ENCODE results near the gene BCL7C.
"Not testable (repeated sequence)": the region's sequence is repeated elsewhere in the genome, so short reads cannot be mapped to it uniquely, and the experiment has no call there.

BCL7C gene

DNA sequence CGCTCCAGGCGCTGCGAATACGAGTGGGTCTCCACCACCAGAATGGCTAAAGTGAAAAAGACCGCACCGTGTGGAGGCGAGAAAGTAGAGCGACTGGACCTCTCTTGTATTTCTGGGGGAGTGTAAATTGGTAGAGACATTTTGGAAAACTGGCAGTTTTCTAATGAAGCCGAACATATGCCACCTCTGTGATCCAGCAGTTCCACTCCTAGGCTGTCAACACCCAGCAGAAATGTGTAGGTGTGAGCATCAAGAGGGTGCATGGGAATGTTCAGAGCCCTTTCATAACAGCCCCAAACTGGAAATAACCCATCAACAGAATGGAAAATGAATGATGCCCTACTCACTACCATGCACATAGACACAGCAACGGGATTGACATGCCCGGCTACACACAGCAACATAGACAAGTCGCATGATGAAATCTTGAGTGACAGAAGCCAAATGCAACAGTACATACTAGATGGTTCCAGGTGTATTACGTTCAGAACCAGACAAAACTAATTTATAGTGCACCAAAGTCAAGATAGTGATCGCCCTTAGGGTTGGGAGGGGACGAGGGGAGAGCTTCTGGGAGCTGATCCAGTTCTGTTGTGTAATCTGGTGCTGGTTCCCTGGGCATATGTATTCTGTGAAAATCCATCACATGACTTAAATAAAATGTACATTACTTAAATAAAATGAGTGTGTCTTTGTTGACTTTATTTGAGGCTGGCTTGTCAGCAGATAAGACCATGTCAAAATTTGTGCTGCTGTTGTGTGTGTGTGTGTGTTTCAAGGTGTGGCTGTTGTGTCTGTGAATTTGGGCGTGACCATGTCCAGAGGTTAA, 877 bp upstream of the BCL7C start:
- DNase-seq = no peak

DNA sequence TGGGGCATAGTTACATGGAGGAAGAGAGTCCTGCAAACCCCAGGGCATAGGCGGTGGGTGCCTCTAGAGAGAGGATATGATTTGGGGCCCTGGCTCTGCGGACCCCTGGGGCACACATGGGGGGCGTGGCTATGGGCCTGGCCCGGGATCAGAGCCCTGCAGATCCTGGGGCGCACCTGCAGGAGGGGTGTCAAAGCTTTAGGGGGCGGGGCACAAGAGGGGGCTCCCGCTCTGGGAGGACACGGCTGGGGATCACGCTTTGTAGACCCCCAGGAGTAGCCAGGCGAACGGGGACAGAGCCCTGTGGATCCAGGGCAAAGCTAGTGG, 497 bp downstream of the BCL7C start:
- DNase-seq = no peak

DNA sequence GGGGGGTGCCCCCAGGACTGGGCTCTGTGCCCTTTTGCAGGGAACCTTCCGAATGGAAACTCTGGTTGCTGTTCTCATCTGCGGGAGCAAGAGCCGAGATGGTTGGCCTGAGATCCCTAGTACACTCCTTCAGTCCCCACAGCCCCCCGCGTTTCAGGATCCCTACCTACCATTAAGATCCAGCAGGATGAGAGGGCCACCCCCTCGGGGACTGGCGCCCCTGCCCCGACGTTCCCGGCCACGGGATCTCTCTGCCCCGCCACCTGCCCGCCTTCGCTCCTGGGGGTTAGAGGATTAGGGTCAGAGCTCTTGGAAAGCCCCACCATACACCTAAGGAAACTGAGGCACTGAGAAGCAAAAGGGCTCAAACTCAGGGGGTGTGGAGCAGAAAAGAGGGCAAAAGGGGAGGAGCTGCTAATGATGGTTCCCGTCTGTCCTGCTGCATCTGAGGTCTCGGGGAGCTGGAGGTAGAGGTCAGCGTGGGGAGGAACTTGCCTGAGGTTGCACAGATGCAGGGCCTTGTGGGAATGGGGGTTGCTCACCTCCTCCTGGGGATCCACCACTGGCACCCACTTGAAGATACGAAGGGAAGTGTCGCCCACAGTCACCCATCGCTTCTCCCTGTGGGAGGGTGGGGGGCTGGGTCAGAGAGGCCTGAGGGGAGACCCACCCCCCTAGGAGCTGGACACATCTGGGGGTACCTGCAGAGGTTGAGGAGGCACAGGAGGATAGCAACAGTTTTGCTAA, 1.0 kb downstream of the BCL7C start:
- no peak for DNase-seq

DNA sequence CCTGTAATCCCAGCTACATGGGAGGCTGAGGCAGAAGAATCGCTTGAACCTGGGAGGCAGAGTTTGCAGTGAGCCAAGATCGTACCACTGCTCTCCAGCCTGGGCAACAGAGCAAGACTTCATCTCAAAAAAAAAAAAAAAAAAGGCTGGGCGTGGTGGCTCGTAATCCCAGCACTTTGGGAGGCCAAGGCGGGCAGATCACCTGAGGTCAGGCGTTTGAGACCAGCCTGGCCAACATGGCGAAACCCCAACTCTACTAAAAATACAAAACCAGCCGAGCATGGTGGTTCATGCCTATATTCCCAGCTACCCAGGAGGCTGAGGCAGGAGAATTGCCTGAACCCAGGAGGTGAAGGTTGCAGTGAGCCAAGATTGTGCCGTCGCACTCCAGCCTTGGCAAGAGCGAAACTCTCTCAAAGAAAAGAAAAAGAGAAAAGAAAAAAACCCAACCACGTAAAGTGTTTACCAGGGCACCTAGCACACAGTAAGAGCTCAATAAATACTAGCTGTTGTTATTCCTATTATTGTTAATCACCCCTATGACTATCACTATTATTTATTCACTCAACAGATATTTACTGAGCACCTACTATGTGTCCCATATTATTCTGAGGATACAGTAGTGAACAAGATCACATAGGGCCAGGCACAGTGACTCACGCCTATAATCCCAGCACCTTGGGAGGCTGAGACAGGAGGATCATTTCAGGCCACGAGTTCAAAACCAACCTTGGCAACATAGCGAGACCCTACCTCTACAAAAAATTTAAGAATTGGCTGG, 2.6 kb downstream of the BCL7C start:
- not testable (repeated sequence) for DNase-seq

DNA sequence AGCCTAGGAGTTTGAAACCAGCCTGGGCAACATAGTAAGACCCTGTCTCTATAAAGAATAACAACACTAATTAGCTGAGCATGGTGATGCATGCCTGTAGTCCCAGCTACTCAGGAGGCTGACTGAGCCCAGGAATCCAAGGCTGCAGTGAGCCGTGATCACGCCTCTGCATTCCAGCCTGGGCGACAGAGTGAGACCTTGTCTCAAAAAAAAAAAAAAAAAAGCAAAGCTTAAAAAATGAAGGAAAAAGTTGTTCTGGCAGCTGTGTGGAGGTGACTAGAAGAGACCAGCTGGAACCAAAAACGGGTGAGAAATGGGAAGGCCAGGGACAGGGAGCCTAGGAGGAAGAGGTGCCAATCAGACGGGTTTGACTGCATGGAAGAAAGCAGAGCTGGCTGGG, 4.2 kb downstream of the BCL7C start:
- DNase-seq = no peak

DNA sequence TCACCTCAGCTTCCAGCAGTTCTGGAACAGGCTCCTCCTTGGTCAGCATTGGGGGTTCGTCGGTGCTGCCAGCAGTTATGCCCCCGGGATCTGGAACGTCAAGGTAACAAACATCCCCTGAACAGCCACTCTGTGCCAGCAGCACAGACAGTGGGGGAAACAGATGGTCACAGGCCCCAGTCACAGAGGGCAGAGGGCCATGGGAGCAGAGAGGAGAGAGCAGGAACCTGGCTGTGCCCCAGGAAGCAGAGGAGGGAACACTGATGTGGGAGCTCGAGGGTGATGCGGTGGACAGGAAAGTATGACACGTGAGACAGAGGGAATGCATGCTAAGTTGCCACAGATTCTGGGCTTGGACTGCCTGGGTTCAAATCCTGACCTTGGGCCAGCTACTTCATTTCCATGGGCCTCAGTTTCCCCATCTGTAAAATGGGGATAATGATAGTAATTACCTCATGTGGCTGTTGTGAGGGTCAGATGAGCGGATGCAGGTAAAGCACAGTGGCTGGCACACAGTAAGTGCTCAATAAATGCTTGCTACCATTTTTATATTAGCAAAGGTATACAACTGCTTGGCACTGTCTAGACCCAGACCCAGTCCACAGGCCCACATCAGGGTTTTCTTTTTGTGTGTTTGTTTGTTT, 4.9 kb downstream of the BCL7C start:
- DNase-seq = no peak

DNA sequence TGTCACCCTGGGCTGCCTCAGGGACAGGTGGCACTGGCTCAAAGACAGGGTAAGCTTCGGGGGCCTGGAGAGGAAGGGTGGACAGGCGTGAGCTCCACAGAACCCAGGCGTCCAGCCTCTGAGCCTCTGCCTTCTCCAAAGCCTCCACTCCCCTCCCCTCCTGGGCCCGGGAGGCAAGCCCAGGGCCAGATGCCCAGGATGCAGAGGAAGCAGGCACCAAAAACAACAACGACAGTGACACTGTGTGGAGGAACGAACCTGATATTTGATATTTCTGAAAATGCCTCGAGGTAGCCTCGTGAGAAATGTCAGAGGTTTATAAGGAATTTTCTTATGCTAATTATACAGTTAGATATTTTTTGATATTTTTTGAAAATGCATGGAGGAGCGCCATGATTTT, 6.0 kb downstream of the BCL7C start:
- DNase-seq = no peak

DNA sequence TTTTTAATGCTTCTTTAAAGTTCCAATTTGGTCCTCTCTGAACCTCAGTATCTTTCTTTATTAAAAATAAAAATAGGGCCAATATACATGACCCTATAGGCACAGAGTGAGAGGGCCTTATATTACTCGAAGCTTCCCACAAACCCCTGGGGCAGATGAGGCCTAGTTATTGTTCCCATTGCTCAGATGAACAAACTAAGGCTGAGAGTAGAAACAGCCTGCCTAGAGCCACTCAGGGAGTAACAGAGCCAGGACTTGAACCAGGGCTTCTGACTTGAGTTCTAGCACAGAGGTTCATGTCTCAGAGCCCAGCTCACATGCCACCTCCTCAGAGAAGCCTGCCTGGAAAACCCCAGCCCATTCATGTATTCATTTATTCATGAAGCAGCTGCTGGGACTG, 7.7 kb downstream of the BCL7C start:
- no peak for DNase-seq

DNA sequence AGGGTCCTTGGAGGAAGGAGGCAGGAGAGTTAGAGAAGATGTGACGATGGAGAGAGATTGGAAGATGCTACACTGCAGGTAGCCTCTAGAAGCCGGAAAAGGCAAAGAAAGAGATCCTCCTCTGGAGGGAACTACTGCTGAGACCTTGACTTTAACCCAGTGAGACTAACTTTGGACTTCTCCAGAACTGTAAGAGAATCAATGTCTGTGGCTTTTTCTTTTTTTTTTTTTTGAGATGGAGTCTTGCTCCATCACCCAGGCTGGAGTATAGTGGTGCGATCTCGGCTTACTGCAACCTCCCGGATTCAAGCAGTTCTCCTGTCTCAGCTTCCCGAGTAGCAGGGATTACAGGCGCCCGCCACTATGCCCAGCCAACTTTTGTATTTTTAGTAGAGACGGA, 8.7 kb downstream of the BCL7C start:
- no peak for DNase-seq

DNA sequence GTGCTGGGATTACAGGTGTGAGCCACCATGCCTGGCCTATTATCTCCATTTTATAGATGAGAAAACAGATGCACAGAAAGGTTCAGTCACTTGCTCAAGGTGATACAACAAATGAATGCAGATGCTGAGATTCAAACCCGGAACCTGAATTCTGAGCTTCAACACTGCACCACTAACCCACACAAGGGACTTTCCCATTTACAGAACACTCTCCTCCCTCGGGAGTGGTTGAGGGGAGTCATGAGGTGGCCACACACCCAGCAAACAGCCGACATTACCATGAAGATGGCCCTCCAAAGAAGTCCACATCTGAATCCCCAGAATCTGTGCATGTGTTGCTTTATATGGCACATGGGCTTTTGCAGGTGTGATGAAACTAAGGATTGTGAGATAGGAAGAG, 9.1 kb downstream of the BCL7C start:
- DNase-seq = no peak

DNA sequence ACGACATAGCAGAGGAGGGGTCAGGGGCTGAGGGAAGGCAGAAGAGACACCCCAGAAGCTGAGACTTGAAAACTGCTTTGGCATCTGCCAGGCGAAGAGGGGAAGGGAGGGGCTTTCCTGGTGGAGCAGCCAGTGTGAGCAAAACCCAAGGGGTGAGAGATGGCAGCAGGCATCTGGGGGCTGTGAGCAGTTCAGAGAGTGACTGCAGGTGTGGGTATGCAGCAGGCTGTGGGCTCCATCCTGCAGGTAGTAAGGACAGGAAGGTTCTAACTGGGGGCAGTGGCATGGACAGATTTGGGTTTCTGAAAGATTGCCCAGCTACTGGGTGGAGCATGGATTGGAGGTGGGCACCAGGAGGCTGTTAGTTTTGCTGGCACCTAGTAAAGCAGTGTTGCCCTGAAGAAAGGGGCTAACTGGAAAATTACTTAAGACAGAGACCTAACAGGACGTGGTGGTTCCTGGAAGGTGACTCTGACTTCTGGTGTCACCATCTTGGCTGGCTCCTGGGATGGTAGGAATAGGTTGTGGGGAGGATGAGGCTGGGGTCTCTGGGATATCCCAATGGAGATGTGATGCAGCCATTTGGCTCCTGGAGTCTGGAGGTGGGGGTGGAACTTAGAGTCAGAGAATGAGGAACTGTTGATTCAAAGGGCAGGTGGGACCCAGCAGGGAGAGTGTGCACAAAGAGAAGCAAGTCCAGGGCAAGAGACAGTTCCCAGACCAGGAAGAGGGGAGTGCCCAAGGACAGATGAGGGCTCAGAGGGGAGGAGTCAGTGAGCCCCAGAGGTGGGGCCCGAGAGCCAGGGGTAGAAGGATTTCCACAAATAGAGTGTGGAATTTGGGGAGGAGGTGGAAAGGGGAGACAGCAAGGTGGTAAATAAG, 11.2 kb downstream of the BCL7C start:
- DNase-seq = no peak

DNA sequence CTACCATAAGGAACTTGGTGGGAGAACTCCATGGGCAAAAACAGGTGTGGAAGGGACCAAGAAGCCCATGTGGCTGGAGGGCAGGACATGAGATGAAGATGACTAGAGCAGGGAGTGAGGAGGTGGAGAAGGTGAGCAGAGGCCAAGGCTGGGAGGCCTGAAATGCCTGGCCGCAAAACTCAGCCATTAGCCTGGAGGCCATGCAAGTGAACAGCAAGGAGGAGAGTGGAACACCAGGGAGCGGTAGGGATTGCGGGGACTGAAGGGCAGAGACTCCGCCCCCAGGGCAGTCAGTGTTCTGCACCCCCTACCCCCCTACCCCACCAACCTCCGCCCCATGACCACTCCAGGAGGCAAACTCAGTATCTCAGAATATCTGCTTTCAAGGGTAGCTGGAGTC, 17.0 kb downstream of the BCL7C start:
- no peak for DNase-seq

DNA sequence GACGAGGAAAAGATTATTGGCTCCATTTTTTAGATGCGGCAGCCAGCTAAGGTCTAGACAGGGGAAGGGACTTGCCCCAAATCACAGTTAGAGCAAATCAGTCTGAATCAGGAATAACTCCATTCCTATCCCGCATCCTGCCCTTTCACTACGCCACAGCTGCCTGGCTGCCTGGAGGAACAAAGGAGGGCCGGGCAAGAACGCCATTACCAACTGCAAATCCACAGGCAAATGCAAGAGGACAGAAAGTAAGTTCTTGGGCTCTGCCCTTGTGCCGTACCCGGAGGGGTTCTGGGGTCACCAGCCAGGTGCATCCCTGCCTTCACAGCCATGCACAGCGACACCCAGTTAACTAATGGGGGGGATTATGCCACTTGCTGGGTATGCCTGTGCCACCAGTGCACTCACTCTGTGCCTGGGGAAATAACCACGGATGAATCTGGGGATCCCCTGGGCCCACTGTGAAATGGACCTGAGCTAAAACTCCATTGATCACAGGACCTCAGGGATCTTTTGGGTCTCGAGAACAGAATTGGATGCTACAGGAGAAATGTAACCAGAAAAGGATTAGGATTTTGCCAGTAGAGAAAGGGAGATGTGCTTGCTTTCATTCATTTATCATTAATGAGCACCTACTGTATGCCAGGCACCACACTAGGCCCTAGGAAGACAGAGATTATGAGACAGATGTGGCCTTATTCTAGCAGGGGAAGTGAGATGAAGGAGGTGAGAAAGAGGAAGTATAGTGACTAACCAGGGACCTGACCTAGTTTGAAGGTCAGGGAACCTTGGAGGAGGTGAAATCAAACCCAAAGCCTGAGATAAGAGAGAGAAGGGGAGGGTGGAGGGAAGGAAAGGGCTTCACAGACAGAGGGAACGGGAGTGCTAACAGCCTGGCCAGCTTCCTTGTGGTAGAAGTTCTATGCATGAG, 17.7 kb downstream of the BCL7C start:
- DNase-seq = peak; percentile 16

DNA sequence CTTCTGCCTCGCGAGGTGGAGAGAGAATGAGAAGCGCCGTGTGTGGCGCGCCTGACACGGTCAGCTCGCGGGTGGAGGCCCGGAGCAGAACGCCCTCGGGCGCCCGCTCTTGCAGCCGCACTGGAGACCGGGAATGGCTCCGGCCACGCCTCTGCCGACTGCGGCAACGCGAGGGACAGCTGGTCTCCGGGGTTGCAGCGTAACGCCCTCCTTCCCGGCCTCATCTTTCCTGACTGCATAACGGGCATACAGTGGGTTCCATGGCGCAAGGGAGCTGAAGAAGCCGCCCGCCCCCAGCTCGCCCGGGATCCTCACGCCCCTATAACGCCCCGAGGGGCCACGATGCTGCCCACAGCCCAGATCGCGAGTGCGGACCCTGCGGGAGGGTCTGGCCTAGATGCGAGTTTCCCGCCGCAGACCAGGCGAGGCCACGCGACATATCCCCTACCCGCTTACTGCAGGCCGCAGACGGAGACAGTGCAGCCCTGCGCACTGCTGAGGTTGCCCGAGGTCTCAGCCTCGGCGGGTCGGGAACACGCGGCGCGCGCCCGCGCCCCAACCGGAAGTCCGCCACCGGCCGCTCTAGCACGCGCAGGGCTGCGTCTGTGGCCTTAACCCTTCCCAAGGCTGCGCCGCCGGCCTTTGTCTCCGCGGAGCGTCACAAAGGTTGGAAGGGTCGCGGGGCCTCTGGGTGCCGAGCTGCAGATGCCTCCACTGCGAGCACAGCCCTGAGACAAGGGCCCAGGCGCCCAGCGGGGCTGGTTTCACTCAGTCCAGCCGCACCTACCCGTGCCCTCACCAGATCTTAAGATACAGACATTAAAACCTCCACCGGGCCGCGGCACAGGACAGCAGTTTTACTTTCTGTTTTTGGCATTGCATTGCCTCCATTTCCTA, 18.8 kb downstream of the BCL7C start:
- DNase-seq = peak; percentile 90

DNA sequence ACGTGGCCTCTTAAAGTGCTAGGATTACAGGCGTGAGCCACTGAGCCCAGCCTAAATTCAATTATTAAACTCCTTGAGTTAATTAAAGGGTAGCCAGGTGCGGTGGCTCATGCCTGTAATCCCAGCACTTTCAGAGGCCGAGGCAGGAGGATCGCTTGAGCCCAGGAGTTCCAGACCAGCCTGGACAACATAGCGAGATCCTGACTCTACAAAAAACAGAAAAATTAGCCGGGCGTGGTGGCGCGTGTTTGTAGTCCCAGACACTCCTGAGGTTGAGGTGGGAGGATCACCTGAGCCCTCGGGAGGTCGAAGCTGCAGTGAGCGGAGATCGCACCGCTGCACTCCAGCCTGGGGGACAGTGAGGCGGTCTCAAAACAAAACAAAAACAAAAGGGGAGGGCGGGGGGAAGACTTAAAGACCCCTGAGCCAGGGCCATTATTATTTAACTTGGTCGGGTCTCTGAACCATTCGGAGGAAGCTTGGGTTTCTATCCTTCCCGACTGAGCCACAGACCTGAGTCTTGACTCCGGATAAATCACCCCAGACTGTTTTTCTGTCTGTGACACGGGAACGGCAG, 19.5 kb downstream of the BCL7C start:
- no peak for DNase-seq

DNA sequence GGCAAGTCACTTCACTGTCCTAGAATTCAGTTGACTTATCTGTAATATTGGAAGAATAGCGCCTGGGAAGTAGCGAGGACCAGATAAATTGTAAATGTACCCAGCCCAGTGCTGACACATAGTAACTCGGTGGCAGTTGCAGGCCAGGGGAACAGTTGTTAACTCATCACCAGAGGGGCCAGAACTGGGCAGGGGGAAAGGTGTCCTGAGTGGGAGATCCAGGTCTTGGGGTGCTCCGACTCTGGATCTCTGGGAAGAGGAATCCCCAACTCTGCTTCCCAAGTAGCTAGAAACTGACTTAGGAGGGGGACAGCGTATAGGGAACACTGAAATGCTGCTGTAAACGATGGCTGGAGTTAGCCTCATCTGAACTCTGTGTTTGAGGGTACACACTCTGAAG, 23.0 kb downstream of the BCL7C start:
- DNase-seq = no peak

DNA sequence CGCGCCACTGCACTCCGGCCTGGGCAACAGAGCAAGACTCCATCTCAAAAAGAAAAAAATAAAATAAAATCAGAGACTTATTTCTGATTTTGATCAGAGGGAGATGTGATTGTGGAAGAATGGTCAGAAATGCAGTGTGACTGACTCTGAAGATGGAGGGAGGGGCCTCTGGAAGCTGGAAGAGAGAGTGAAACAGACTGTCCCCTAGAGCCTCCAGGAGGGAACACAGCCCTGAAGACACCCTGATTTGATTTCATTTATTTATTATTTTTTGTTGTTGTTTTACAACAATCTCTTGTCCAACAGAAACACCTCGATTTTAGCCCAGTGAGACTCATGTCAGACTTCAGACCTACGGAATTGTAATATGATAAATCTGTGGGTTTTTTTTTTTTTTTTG, 26.1 kb downstream of the BCL7C start:
- no peak for DNase-seq

DNA sequence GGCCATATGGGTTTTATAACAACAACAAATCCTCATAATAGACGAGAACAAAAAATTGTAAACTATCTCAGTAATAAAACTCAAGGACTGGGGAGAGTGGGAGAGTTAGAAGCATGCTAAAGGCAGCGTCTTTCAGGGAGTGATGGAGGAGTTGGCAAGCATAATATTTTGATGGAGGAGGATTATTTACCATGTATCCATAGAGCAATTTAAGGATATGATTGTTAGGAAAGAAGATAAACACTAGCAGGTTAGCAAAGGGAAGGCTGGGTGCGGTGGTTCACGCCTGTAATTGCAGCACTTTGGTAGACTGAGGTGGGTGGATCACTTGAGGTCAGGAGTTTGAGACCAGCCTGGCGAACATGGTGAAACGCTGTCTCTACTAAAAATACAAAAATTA, 27.8 kb downstream of the BCL7C start:
- no peak for DNase-seq

DNA sequence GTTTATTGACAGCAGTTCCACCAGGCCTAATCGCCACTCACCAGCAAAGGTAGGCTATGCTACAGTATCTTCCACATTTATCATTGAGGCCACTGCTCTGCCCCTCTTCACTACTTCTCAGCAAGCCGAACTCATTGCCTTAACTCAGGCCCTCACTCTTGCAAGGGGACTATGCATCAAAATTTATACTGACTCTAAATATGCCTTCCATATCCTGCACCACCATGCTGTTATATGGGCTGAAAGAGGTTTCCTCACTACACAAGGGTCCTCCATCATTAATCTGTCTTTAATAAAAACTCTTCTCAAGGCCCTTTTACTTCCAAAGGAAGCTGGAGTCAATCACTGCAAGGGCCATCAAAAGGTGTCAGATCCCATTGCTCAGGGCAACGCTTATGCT, 30.7 kb downstream of the BCL7C start:
- DNase-seq = not testable (repeated sequence)

DNA sequence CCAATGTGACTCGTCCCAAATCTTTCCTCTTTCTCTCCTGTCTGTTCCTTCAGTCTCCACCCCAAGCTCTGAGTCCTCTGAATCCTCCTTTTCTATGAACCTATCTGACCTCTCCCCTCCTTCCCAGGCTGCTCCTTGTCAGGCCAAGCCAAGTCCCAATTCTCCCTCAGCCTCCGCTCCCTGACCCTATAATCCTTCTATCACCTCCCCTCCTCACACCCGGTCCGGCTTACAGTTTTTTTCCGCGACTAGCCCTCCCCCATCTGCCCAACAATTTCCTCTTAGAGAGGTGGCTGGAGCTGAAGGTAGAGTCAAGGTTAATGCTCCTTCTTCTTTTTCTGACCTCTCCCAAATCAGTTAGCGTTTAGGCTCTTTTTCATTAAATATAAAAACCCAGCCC, 33.1 kb downstream of the BCL7C start:
- DNase-seq = not testable (repeated sequence)

Measured in activated effector memory CD4-positive, alpha-beta T cell treated with Interleukin-2 at 50 U/mL for 16 hours (primary cell).